ENCODE results near the gene CNEP1R1. TPM values are rescaled to one million over a fixed set of nuclear protein-coding genes. Genes with fewer than 3 reads are reported as not detected.

CNEP1R1 gene
- total RNA-seq, 1 donor from 2014 or later = 29.3 TPM

GRCh38 chr16:50015631-50016030, 9.4 kb upstream of the CNEP1R1 start:
- intact Hi-C loops (cut with micrococcal nuclease) = no loop called here

DNA sequence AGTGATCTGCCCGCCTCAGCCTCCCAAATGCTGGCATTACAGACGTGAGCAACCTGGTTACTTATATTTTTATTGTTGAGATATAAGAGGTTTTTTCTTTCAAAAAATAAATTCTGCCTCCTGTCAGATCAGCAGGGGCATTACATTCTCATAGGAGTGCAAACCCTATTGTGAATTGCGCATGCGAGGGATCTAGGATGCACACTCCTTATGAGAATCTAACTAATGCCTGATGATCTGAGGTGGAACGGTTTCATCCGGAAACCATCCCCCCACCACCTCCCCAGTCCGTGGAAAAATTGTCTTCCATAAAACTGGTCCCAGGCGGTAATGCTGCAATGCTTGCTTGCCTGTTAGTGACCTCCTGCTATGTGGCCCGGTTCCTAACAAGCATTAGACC, 7.5 kb upstream of the CNEP1R1 start:
- intact Hi-C loops (cut with micrococcal nuclease) = no loop called here

DNA sequence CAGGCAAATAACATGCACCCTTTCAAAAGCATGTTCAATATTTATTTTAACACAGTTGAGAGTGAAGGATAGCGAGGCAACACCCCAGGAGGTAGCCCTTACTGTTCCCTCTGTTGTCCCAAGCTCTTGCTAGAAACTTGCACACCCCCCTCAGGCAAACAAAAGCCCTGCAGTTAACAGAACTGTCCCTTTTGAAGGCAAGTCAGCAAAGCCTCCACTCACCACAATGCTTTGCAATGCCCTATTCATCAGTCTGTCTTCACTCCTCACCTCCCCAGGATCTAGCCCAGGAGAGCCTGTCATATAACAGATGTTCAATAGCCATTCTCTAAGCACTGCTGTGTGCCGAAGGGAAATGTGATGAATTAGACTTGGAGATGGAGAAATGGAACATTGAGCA, 3.5 kb upstream of the CNEP1R1 start:
- intact Hi-C loops (cut with micrococcal nuclease) = loop anchor here (5.0 kb wide), 1 partner anchor 614 kb away; no protein-coding TSS in a partner anchor

DNA sequence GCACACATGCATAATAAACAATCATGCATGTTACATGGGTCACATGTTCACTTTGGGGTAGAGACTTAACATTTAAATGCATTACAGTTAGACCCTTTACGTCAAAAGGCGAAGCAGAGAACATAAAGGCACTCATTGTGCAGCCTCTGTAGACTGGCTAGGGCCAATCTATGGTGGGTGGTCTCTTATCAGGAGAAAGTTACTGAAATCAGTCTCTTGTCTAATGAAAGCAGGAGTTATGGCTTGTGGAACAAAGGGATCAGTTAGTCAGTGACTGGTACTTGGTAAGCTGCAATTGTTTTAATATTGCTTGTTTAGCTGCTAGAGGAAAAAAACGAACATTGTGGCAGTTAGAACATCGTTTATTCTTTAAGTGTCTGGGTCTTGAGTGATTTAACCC, 1.4 kb upstream of the CNEP1R1 start:
- intact Hi-C loops (cut with micrococcal nuclease) = loop anchor here (1.0 to 5.0 kb wide), 5 partner anchors 167 to 1411 kb away; partner anchors contain the start of gene ZNF423

DNA sequence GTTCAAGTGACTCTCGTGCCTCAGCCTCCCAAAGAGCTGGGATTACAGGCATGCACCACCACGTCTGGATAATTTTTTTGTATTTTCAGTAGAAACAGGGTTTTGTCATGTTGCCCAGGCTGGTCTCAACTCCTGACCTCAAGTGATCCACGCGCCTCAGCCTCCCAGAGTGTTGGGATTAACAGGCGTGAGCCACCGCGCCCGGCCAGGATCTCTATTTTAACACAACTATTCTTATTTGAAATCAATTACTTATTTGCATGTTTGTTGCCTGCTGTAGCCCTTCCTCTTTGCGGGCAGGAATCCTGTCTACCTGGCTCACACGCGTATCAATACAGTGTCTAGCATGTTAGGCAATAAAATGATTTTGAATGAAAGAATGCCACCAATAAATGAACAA, 818 bp upstream of the CNEP1R1 start:
- intact Hi-C loops (cut with micrococcal nuclease) = loop anchor here (1.0 to 5.0 kb wide), 5 partner anchors 167 to 1411 kb away; partner anchors contain the start of gene ZNF423

DNA sequence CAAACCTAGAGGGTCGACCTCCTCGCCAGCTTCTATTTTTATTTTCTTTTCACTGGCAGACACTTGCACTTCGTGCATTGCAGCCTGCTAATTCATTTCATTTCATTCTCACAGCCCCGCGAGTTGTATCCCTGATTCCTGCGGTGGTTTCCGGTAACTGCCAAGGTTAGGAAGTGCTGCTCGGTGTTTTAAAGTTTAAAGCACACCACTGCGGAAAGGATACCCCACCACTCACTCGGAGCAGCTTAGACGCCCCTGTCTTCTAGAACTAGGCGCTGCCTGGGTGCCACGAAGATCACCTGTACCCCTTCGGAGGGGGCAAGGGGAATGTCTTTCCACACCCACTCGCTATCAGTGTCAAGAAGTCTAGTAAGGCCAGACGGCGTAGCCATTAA, 509 bp downstream of the CNEP1R1 start:
- intact Hi-C loops (cut with micrococcal nuclease) = loop anchor here (1.0 to 5.0 kb wide), 18 partner anchors 40 to 1413 kb away; partner anchors contain the start of genes ADCY7, HEATR3, NKD1 and SNX20

GRCh38 chr16:50027829-50028228, 2.8 kb downstream of the CNEP1R1 start:
- intact Hi-C loops (cut with micrococcal nuclease) = loop anchor here (5.0 kb wide), 1 partner anchor 654 kb away; the partner anchor contains the start of gene SNX20

DNA sequence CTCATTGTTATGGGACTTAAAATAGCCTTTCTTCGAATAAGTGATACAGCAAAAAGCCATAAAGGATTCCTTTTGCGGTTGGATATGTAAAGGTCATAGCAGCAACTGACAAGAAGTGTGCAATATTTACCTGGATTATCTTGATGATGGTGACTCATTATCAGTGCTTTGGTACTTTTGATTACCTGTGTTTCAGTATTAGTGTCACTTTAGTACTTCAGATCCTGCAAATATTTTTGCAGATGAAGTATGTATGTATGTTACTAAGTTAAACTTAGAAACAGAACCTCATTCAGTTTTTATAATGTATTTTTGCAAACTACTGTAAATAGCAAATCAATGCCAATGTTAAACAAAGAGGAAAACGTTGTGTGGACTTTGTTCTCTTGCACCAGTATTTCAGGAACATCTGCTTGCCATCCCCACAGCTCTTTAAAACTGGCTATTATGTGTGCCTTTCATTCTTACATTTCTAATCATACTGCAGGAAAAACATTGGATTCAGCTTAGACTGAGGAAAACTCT, 10.5 kb downstream of the CNEP1R1 start:
- intact Hi-C loops (cut with micrococcal nuclease) = no loop called here

- intact Hi-C loops (cut with micrococcal nuclease) = no loop called here
Measured at GRCh38 chr16:50036426-50036825, 11.4 kb downstream of the CNEP1R1 start.

DNA sequence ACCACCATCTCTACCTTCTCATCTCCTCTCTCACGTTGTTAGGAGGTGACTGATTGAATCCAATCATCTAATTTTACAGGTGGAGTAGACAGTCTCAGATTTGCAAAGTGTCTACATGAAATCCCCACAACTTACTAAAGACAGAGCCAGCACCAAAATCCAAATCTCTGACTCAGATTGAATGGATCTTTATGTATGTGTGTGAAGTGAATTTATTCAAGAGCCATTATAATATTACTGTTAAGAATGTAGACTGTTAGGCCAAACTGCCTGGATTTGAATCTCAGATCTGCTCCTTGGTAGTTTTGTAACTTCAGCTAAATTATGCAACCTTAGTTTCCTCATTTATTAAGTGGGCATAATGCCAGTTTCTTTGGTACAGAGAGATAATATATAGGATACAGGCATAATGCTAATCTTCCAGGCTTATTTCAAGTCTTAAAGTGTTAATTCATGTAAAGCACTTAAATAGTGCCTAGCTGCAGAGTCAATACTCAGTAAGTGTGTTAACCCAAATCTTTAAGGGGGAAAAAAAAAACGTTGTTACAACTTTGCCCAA, 12.7 kb downstream of the CNEP1R1 start:
- intact Hi-C loops (cut with micrococcal nuclease) = no loop called here

GRCh38 chr16:50038286-50038685, 13.3 kb downstream of the CNEP1R1 start:
- intact Hi-C loops (cut with micrococcal nuclease) = no loop called here

DNA sequence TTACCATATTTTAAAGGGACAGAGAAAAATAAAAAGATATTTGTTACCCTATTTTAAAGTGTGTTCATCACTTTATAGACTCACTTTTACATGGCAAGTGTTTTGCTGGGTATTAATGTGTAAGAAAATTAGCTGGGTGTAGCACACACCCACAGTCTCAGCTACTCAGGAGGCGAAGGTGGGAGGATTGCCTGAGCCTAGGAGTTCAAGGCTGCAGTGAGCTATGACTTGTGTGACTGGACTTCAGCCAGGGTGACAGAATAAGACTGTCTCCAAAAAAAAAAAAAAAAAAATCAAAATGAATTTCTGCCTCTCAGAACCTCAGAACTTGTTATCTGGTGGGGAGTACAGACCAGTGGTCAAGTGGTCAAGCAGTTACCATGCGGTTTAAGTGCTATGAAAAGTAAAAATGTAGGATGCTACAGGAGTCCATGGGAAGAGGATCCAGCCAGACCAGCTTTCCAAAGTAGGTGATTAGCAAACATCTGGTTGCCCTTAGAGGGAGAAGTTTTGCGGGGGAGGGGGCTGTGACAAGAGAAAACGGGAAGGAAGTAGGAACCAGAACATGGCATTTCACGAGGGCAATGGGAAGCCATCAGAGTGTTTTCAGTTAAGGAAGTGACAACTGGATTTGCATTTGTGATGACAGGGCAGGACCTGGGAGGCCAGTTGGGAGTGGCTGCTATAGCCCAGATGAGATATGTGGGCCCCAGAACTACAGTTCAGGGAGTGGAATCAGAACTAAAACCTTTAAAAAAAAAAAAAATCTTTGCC, 13.9 kb downstream of the CNEP1R1 start:
- intact Hi-C loops (cut with micrococcal nuclease) = no loop called here

DNA sequence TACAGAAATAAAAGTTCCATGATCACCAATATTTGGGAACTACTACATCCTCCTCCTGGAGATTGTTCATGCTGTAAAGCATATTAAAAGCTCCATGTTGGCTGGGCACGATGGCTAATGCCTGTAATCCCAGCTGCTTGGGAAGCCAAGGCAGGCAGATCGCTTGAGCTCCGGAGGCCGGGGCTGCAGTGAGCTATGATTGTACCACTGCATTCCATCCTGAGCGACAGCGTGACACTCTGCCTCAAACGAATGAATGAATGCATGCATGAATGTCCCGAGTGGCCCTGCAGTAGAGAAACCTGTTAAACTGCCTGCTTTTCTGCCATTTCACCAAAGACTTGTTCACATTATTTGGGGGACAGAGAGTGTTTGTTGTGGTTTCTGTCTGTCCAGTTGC, 15.0 kb downstream of the CNEP1R1 start:
- intact Hi-C loops (cut with micrococcal nuclease) = no loop called here

- intact Hi-C loops (cut with micrococcal nuclease) = no loop called here
Measured at GRCh38 chr16:50040710-50041109, 15.7 kb downstream of the CNEP1R1 start.

GRCh38 chr16:50043358-50043757, 18.3 kb downstream of the CNEP1R1 start:
- intact Hi-C loops (cut with micrococcal nuclease) = no loop called here

GRCh38 chr16:50045412-50045811, 20.4 kb downstream of the CNEP1R1 start:
- intact Hi-C loops (cut with micrococcal nuclease) = no loop called here

- intact Hi-C loops (cut with micrococcal nuclease) = no loop called here
Measured at GRCh38 chr16:50046853-50047252, 21.8 kb downstream of the CNEP1R1 start.

- intact Hi-C loops (cut with micrococcal nuclease) = no loop called here
Measured at GRCh38 chr16:50047864-50048263, 22.8 kb downstream of the CNEP1R1 start.

GRCh38 chr16:50050802-50051201, 25.8 kb downstream of the CNEP1R1 start:
- intact Hi-C loops (cut with micrococcal nuclease) = no loop called here

- intact Hi-C loops (cut with micrococcal nuclease) = no loop called here
Measured at GRCh38 chr16:50056226-50056625, 31.2 kb downstream of the CNEP1R1 start.

GRCh38 chr16:50058091-50058771, 33.2 kb downstream of the CNEP1R1 start:
- intact Hi-C loops (cut with micrococcal nuclease) = no loop called here

DNA sequence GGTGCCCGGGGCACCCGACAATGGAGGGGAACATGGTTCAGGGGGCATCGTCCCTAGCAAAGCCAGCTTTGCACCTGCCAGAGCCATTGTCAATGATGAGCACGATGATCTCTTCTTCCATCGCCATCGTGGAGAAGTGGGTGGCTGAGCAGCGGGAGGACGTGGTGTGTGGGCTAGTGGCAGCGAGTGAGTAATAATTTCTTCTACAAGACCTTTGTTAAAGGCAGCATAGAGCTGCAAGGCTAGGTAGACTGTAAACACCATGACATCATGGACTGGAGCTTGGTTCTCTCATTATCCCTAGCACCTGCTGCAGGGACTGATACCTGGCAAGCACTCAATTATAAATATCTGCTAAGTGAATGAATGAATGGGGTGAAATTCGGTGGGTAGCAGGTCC, 34.1 kb downstream of the CNEP1R1 start:
- intact Hi-C loops (cut with micrococcal nuclease) = no loop called here

Measured in T-helper 1 cell treated with Interleukin-12 subunit alpha and Interleukin-12 subunit beta and Interleukin-4 antibody, amounts not matched to agents 30 ng/mL and 1 ng/mL, for 36 hours (primary cell).